AML-193 (cell line): ENCODE data around the gene ZNF668.
A peak's percentile ranks its signal among the peaks of the same experiment; 100 is the strongest.
"Not testable (repeated sequence)": the region's sequence is repeated elsewhere in the genome, so short reads cannot be mapped to it uniquely, and the experiment has no call there.

Source experiments
- DNase-seq, 2 experiments: peaks; one replicate each; lab custom pipeline; 2025; lab: John Stamatoyannopoulos, UW

ZNF668 gene

DNA sequence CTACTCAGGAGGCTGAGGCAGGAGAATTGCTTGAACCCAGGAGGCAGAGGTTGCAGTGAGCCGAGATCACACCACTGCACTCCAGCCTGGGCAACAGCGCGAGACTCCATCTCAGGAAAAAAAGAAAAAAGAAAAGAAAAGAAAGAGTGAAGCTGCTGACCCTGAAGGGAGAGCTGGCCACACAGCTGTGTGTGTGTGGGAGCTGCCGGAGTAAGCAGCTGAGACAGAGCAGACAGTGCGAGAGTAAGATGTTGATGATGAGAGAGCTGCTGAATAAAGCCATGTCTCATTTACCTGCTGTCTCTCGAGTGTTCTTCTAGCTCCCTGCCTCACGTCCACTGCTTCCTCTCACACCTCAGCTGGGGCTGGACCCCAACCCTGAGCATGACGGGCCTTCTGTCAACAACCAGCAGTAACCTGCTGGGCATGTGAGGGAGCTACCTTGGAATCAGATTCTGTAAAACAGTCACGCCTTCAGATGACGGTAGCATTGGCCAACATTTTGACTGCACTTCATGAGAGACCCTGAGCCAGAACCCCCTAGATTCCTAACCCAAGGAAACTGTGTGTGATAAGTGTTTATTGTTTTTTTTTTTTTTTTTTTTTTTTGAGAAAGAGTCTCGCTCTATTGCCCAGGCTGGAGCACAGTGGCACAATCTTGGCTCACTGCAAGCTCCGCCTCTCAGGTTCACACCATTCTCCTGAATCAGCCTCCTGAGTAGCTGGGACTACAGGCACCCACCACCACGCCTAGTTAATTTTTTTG lies 27.0 kb upstream of the ZNF668 start:
- not testable (repeated sequence) for DNase-seq

DNA sequence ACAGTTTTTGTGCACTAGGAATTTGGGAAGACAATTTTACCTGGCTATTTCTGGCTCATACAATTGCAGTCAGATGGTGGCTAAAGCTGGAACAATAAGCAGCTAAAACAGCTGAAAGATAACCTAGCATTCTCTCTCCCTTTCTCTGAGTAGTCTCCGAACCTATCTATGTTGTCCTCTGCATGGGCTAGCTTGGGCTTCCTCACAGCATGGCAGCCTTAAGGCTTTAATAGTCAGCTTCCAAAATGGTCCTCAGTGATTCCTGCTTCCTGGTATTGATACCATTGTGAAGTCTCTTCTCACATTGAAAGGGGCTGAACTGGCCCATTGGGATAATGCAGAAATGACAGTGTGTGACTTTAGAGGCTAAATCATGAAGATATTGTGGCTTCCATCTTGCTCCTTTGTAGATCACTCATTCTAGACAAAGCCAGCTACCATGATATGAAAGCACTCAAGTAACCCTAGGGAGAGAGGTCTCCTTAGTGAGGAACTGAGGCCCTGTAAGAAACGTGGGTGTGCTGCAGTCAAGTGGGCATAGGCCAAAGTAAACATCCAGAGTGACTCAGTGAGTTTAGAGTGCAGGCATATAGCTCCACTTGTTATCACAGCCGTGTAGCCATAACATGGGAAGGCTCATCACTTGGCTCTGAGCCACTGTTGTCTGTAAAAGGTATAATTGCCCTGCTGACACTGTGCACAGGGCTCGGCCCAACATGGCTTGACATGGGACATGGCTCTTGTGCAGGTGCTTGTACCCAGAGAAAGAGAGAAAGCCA lies 26.0 kb upstream of the ZNF668 start:
- no peak for DNase-seq

DNA sequence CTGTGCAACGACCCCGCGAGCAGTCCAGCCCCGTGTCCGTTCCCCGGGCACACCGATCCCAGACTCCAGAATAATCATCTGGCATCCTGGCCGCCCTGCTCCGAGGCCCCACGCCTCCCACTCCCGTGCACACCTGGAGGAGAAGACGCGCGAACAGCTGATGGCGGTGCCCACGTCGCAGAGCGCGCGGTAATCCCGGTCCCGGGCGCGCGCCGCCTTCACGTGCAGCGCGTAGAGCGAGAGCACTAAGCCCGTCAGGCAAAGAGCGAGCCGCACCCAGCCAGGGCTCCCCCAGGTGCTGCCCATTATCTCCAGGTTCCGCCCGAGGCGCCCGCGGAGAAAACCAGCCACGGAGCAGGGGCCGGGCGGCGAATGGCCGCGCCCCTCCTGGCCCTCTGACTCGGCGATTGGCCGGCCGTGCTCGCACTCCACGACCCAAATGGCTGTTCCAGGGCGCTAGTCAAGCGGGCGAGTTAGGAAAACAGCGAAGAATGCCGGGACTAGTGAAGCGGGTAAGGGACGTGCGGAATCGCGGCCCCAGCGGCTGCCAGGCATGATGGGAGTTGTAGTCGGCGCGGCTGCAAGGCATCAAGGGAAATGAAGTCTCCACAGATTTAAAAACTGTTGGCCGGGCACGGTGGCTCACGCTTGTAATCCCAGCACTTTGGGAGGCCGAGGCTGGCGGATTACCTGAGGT lies 20.5 kb upstream of the ZNF668 start, which contains the start of gene VKORC1:
VKORC1 (minus strand) TSS at position 374 of the 697 bp plus-strand sequence; CDS start at position 306, 68 bp downstream.
- peak; percentile 95 to 96 for DNase-seq

DNA sequence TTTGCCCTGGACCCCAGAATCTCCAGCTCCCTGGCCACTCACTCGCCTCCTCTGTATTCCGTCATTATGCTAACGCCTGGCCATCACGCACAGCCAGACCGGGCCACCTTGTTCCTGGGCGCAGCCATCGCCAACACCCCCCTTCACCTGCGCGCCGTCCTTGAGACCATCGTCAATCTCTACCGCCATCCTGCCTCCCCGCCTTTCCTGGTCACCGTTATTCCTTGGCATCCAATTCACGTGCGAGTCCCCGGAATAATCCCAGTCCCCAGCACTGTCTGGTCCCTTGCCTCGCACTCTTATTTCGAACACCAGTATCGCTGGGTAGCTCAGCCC lies 20.0 kb upstream of the ZNF668 start:
- no peak for DNase-seq

DNA sequence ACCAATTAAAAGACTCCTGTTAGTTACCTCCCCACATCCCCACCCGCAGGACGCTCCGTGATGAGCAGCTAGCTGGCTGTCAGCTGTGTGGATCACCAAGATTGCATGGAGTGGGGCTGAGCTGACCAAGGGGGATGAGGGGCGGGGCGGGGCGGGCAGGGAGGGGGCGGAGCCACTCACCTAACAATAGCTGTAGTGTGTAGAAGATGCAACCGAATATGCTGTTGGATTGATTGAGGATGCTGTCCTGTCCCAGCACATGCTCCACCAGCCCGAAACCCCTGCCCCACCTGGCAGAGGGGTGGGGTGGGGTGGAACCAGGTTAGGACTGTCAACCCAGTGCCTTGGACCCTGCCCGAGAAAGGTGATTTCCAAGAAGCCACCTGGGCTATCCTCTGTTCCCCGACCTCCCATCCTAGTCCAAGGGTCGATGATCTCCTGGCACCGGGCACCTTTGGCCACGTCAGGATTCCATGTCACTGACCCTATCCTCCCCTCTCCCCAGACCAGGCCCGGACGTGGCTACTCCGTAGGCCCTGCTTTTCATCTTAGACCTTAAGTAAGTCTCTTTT lies 19.2 kb upstream of the ZNF668 start:
- no peak for DNase-seq

DNA sequence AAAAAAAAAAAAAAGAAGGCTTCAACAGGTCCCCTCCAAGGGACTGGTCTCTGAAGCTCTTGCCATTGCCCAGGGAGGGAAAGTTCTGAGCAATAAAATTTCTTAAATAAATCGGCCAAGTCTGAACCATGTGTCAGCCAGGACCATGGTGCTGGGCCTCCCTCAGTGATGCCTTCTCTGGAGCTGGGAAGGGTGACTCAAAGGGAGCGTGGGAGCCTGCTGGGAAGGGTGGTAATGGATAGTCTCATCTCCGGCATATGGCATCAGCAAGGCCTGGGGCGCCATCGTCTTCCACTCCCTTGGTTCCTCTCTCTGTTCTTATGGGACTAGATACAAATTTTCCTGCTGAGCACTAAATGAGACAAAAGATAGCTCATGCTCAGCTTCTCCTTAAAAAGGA lies 18.3 kb upstream of the ZNF668 start:
- DNase-seq = no peak

DNA sequence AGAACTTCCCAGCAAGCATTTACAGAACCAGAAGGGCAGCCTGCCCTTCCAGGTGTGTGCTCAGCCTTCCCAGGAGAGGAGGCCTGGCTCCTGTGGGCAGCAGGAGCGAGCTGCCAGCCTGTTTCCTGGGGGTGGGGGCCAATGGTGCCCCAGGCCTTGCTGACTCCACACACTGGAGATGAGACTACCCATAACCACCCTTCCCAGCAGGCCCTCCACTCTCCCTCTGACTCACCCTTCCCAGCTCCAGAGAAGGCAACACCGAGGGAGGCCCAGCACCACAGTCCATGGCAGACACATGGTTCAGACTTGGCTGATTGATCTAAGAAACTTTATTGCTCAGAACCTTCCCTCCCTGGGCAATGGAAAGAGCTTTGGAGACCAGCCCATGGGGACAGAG lies 16.5 kb upstream of the ZNF668 start:
- no peak for DNase-seq

DNA sequence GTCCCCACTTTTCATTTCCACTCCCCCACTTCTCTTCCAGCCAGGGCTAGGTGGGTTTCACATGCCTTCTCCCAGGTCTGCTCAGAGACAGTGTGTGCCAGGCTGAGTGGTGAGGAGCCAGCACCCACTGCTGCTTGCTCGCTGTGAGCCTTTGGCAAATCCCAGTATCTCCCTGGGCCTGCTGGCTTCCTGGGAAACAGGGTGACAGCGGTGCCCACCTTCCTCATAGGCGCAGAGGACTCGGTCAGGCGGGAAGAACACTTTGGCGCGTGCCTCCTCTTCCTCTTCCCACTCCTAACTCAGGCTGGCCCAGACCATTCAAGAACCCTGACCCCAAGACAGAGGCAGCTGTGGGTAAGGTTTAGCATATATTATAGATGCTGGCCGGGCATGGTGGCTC lies 15.2 kb upstream of the ZNF668 start:
- DNase-seq = no peak

DNA sequence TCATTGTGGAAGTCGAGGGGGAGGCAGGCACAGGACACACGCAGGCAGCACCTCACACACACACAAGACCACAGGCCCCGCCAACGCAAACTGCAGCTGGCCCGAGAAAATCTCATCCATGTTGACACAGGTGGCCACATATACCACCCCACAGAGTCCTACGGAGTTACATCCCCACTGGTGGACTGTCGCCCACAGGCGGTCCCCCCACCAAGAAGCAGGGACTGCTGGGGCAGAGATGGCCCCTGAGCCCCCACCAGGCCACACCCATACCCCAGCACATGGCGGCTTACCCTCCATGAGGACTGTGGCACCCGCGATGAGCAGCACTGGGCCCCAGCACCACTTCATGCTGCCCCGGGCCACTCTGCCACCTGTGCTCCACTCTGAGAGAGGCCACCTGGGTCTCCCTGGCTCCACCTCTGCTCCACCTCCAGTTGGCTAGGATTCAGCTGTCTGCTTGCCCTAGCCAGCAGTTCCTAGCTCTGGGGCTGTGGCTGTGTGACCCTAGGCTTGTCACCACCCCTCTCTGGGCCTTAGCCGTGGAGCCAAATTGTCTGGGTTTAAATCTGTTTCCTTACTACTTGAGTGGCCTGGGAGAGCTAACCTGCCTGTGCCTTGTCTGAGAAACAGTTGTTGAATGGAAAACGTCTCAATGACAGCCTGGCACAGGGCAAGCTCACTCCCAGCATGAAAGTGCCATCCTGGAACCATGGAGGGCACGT lies 14.6 kb upstream of the ZNF668 start, which contains the start of gene PRSS53:
PRSS53 (minus strand) TSS at position 485 of the 725 bp plus-strand sequence; CDS start at position 351, 134 bp downstream.
- no peak for DNase-seq

DNA sequence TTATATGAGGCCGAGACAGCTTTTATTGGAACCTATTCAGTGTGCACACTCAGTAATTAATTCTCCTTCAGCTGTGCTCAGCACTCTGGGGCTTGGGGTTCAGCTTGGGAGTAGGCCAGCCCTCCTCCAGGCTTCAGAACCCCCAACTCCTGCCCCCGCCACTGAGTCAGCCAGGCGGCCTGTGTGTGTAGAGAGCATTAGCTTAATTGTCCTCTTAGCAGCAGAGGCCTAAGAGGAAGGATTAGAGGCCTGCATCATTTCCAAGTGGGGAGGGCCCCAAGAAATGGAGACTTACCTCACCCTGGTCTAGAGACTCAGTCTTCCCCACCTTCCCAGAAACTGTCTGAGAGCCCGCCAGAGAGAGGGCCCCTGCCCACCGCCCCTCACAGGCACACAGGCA lies 13.9 kb upstream of the ZNF668 start:
- no peak for DNase-seq

DNA sequence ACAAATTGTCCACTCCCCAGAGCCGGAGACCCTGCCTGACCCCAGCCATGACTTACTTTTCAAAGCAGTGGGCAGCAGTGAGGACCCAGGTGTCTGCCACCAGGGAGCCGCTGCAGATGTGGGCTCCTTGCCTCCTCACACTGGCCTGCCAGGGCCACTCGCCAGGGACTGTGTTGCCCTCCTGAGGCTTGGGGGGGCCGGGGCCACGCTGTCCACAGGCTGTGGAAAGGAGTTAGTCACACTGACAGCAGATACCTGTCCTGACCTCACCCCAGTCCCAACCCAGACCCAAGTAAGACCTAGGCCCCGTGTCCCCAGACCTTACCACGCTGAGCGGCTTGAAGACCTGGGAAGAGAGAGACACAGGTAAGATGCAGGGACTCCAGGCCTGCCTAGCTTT lies 13.4 kb upstream of the ZNF668 start:
- DNase-seq = no peak

DNA sequence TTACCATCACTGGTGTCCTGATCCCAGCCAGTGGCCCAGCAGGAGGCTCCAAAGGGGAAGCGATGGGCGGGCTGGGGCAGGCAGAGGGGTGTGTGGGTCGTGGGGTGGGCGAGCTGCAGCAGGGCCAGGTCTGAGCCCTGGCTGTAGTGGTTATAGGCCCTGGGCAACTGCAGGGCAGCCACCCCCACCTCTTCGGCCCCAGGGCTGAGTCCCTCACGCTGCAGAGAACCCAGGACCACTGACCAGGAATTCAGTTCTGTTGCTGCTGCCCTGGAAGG lies 12.5 kb upstream of the ZNF668 start:
- DNase-seq = no peak

DNA sequence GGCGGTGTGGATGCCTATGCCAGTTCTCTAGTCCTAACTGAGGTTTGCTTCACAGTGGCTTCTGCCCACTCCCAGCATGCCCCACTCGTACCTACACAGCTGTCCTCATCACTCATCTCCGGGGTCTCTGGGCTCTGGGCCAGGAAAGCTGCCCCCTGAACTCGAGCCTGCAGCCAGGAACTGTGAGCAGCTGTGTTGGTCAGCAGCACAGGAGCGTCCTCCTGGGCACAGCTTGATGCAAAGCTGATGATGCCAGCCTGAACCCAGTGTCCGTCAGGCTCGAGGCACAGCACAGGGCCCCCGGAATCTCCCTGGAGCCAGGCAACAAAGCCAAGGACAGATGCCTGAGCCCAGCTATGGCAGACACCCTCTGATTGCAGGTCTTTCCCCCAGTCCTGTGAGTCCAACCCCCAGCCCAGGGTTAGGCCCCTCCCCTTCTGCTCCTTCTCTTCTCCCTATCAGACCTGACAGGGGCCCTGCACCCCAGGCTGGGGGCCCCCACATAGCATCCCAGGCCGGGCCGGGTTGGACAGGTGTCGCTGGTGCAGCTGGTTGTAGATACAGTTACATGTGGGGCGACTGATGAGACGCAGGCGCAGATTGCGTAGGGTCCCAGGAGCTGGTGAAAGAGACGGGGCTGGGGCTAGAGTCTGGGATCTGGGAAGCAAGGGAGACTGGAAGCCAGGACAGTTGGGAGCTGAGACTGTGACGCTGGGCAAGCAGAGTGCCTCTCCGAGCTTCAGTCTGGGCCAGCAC lies 12.0 kb upstream of the ZNF668 start:
- no peak for DNase-seq

DNA sequence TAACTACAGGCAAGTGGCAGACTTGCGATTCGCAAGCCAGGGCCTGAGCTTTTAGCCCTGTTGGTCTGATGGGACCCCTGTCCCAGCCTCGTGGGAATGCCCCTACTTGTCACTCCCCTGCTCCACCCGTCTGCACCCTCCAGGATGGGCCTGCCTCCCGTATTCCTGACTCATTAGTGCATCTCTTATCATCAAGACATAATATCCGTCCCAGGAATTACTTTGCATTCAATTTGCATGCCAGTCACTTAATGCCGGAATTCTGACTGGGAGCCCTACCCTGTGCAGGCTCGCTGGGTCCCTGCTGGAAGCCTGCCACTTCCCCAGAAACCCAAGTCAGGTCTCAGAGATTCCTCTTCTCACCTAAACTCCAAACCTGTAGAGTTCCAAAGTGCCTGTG lies 11.4 kb upstream of the ZNF668 start:
- no peak for DNase-seq

DNA sequence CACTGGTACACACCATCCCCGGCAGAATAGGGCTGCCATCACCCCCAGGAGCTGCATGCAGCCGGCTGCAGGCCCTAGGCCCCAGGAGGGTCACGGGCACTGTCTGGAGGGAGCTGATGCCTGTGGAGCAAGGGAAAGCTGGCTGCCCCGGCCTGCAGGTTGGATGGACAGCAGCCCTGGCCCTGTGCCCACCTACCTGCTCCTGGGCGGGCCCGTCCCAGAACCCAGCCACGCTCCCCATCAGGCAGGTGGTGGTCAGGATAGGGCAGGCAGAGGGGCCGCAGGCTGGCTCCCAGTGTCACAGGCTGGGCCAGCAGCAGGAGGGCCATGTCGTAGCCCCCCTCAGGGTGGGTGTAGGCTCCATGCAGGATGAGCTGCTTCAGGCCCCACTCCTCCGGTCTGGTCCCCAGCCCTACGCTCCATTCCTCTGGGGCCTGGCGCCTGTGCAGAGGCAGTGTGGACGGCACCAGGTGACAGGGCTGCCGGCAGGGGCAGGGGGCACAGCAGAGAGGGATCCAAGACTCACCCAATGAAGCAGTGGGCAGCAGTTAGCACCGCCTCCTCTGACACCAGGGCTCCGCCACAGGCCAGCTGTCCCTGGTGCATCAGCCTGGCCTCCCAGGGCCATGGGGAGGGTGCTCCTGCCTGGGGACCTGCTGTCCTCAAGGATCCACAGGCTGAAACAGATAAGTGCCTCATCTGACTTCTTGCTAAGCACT lies 10.7 kb upstream of the ZNF668 start:
- DNase-seq = peak in 1 of 2 experiments; percentile 10

DNA sequence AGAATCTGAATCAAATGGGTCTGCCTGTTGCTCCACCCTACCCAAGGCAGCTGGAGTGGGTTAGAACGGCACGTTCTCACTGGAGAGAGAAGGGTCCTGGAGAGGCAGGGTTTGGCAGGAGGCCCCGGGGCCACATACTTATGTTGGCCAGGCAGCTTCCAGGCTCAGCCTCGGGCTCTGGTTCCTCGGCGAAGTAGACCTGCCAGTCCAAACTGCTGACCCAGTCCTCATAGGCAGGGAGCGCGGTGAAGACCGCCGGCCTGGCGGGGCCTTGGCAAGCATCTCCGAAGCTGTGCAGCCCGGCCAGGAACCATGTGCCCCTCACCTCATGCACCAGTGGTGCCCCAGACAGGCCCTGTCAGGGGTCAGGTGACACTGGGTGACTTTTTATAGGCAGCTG lies 9.9 kb upstream of the ZNF668 start:
- no peak for DNase-seq

DNA sequence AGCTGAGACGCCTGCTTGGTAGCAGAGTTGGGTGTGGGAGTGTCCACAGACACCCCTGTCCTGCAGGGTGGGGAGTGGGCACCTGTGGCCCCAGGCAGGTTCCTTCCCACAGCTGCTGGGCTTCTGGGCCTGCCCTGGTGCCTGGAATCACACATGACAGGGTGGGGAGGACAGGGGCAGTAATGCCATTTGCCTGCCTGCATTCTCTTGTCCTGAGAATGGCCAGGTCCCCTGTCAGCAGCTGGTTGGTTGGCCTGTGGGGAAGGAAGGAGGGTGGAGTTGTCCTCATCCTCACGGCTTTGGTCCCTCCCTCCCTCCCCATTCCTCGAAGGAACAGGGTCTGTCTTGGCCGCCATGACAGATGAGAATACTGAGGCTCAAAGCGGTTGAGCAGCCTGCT lies 9.5 kb upstream of the ZNF668 start:
- DNase-seq = no peak

DNA sequence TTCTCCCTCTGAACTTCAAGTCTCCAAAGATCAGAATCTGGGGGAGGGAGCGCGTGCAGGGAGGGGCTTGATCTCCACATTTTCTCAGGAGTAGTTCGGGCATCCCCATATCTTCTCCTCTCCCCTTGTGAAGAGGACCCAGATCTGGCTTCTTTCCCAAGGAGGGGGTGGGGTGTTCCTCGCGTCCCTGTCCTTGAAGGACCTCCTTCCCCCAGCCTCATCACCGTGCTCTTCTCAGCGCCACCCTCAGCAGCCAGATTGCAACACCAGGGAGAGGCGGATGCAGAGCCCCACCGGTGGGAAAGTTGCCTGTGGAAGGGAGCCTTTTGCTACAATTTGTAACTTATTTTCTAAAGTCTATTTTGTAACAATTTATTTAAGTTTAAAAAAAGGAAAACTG lies 9.0 kb upstream of the ZNF668 start:
- DNase-seq = no peak

DNA sequence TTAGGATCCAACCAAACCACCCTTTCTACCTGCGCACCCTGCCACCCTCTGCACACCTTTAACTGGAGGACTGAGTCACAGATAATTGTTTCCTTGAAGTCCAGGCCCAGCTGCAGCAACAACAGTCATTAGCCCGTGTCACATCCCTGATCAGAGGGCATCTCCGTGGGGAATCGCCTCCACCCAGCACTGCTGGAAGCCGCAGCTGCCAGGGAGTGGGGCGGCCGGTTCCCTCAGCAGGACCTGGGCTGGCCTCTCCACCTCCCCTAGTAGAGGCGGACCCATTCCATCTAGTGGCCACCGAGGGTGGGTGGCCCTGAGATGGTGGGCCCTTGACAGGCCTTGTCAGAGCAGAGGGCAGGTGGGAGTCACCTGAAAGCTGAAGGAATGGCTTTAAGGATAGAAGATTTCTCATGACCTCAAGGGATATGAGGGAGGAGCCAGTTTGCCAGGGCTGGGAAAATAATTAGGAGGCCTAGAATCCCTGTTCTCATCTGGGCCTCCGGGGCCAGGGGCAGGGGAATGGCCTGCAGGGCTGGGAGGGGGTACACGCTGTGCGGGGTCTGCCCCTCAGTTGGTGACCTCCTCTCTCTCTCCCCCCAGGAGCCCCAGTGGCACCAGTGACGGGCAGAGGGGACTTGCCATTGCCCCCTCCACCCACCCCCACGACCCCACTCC lies 8.5 kb upstream of the ZNF668 start:
- no peak for DNase-seq
